Measurements from ENCODE around the gene MYO1E. TPM values are rescaled to one million over a fixed set of nuclear protein-coding genes. Genes with fewer than 3 reads are reported as not detected.

Gene MYO1E
- total and polyA plus RNA-seq, 2 of the 4 experiments (the other 2 are of a cell fraction), result 13.4 to 37.3 TPM

- TF ChIP-seq USF2 (IDR thresholded peaks at IDR 0.05; ENCODE audit: low read depth, low read length) (no peak), SMC3 (IDR thresholded peaks at IDR 0.05; ENCODE audit: low read depth, low read length) (no peak), CHD1 (IDR thresholded peaks at IDR 0.05; ENCODE audit: low read depth, low read length) (no peak), RFX5 (IDR thresholded peaks at IDR 0.05; ENCODE audit: low read depth, low read length) (no peak), CEBPB (IDR thresholded peaks at IDR 0.05; ENCODE audit: low read depth, low read length) (no peak), ELK1 (IDR thresholded peaks at IDR 0.05; ENCODE audit: borderline replicate concordance, low read depth, low read length) (no peak)
Observed at GRCh38 chr15:59298854-59299250, 73.8 kb downstream of the MYO1E start (continued).

Measured in IMR-90 (cell line).